ENCODE data around the gene HS6ST2. TPM values are rescaled to one million over a fixed set of nuclear protein-coding genes. Genes with fewer than 3 reads are reported as not detected.

HS6ST2 gene
- total RNA-seq, 1 experiment from 2014 or later, result 8.1 TPM

GRCh38 chrX:132748268-132748667 lies 210.2 kb downstream of the HS6ST2 start:
- no peak overlapping the region for H3K27ac Mint-ChIP-seq
- no peak for ATAC-seq

DNA sequence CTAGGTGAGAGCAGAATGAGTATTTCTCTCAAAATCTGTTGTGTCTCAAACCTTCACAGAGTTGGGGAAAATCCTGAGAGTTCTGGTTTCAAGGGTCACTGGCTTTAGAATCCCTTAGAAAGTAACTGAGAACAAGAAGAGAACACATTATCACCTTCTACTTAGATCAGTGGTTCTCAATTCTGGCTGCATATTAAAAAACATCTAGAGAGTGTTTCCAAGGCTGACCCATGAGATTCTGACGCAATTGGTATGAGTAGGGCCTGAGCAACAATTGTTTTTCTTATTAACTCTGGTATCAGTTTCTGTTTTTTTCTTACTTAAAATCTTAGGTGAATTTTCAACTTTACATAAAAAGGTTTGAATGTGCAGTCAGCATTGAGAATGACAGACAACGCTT lies 212.8 kb downstream of the HS6ST2 start:
- TF ChIP-seq, protein P1, sequence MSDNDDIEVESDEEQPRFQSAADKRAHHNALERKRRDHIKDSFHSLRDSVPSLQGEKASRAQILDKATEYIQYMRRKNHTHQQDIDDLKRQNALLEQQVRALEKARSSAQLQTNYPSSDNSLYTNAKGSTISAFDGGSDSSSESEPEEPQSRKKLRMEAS (CRISPR knock-in tag; IDR thresholded peaks at IDR 0.05), result no peak
- TF ChIP-seq ZNF232 (CRISPR knock-in tag; IDR thresholded peaks at IDR 0.05) (no peak), ZNF219 (CRISPR knock-in tag; IDR thresholded peaks at IDR 0.05; ENCODE audit: borderline replicate concordance) (no peak), FOXP4 (CRISPR knock-in tag; IDR thresholded peaks at IDR 0.05) (no peak), NFYB (CRISPR knock-in tag; conservative IDR thresholded peaks at IDR 0.05; ENCODE audit: low read depth) (no peak), USF2 (CRISPR knock-in tag; IDR thresholded peaks at IDR 0.05) (no peak), PREB (CRISPR knock-in tag; IDR thresholded peaks at IDR 0.05; ENCODE audit: borderline replicate concordance) (no peak), ATF1 (CRISPR knock-in tag; IDR thresholded peaks at IDR 0.05) (no peak), JUN (CRISPR knock-in tag; IDR thresholded peaks at IDR 0.05) (no peak), IRF1 (CRISPR knock-in tag; IDR thresholded peaks at IDR 0.05) (no peak), EMX1 (CRISPR knock-in tag; IDR thresholded peaks at IDR 0.05) (no peak), SMAD3 (CRISPR knock-in tag; IDR thresholded peaks at IDR 0.05; ENCODE audit: borderline replicate concordance) (no peak), ATF3 (CRISPR knock-in tag; conservative IDR thresholded peaks at IDR 0.05) (no peak), TEAD1 (CRISPR knock-in tag; IDR thresholded peaks at IDR 0.05) (no peak), FOXK1 (CRISPR knock-in tag; IDR thresholded peaks at IDR 0.05) (no peak), OVOL2 (CRISPR knock-in tag; IDR thresholded peaks at IDR 0.05; ENCODE audit: borderline replicate concordance) (no peak), ZNF423 (CRISPR knock-in tag; IDR thresholded peaks at IDR 0.05) (no peak), ZNF281 (CRISPR knock-in tag; IDR thresholded peaks at IDR 0.05) (no peak)
- TF ChIP-seq, protein P2, sequence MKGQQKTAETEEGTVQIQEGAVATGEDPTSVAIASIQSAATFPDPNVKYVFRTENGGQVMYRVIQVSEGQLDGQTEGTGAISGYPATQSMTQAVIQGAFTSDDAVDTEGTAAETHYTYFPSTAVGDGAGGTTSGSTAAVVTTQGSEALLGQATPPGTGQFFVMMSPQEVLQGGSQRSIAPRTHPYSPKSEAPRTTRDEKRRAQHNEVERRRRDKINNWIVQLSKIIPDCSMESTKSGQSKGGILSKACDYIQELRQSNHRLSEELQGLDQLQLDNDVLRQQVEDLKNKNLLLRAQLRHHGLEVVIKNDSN (CRISPR knock-in tag; IDR thresholded peaks at IDR 0.05), result no peak
- POLR2A ChIA-PET, result no interaction called here
- H3K36me3 Mint-ChIP-seq, result no peaks in the 10 kb centered on the region
- H3K27me3 Mint-ChIP-seq (ENCODE audit: low read depth), result peaks cover 88% of the 10 kb centered on the region
- H3K9me3 Mint-ChIP-seq, result no peaks in the 10 kb centered on the region
- H3K4me3 Mint-ChIP-seq, result no peak overlapping the region
- CTCF ChIA-PET, result no interaction called here
- no peak for ATAC-seq
- H3K27ac Mint-ChIP-seq, result no peak overlapping the region
- no peak for DNase-seq (ENCODE audit: low spot score)
- H3K4me1 Mint-ChIP-seq, result peaks cover 53% of the 10 kb centered on the region

More at GRCh38 chrX:132748268-132748667, 210.2 kb downstream of the HS6ST2 start:
- H3K4me3 Mint-ChIP-seq, result no peak overlapping the region
- H3K4me1 Mint-ChIP-seq, result peaks cover 52% of the 10 kb centered on the region
- no peak for TF ChIP-seq PRRX2 (CRISPR knock-in tag; IDR thresholded peaks at IDR 0.05)
- TF ChIP-seq USF2 (CRISPR knock-in tag; IDR thresholded peaks at IDR 0.05), result no peak
- H3K9me3 Mint-ChIP-seq, result no peaks in the 10 kb centered on the region
- CTCF ChIA-PET, result interaction anchor here (0.7 to 0.8 kb wide), 2 partner anchors 8 to 193 kb away, joined by 3 to 4 read pairs; no protein-coding TSS in a partner anchor
- POLR2A ChIA-PET, result no interaction called here
- H3K36me3 Mint-ChIP-seq, result no peaks in the 10 kb centered on the region
- peaks cover 61% of the 10 kb centered on the region for H3K27me3 Mint-ChIP-seq (ENCODE audit: low read depth)
- no peak for DNase-seq (ENCODE audit: low spot score)

Measured in WTC11 (cell line).